ENCODE results near the gene TCEA3. TPM values are rescaled to one million over a fixed set of nuclear protein-coding genes. Genes with fewer than 3 reads are reported as not detected.

The TCEA3 gene
- total and polyA plus RNA-seq, 11 donors: 21.5 to 87.3 (median 55.9) TPM

DNA sequence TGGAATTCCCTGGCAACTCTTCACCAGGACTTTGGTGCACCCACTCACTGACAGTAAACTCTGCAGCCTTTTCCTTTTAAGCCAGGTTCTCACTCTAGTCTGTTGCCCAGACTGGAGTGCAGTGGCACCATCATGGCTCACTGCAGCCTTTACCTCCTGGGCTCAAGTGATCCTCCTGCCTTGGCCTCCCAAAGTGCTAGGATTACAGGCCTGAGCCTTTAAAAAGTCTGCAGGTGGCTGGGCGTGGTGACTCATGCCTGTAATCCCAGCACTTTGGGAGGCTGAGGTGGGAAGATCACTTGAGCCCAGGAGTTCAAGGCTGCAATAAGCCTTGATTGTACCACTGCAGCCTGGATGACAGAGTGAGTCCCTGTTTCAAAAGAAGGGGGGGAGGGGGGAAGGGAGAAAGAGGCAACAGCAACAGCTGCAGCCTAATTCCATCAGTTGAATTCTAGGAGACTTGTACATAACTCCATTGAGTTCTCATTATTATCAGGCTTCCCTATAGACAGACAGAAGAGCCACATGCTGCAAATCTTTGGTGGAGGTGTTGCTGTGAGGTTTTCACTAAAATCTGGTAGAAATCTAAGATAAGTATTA, 72.4 kb downstream of the TCEA3 start:
- Histone ChIP-seq H3K36me3 (peaks cover 0 to 2% (median 0%) of the 10 kb centered on the region in 9 donors), H3K4me3 (no peak overlapping the region), H3K9me3 (no peaks in the 10 kb centered on the region), H3K4me1 (peaks cover 0 to 7% (median 0%) of the 10 kb centered on the region in 12 donors), H3K27ac (no peak overlapping the region), H3K27me3 (no peaks in the 10 kb centered on the region)
- DNase-seq (no peak), ATAC-seq (no peak)
- 94 to 100% (median 96%) methylated on average over 1 of the region's 1 CpG; no CpG with 5 or more reads in 1 of the 4 donors for WGBS, 4 donors
- TF ChIP-seq, protein P1, sequence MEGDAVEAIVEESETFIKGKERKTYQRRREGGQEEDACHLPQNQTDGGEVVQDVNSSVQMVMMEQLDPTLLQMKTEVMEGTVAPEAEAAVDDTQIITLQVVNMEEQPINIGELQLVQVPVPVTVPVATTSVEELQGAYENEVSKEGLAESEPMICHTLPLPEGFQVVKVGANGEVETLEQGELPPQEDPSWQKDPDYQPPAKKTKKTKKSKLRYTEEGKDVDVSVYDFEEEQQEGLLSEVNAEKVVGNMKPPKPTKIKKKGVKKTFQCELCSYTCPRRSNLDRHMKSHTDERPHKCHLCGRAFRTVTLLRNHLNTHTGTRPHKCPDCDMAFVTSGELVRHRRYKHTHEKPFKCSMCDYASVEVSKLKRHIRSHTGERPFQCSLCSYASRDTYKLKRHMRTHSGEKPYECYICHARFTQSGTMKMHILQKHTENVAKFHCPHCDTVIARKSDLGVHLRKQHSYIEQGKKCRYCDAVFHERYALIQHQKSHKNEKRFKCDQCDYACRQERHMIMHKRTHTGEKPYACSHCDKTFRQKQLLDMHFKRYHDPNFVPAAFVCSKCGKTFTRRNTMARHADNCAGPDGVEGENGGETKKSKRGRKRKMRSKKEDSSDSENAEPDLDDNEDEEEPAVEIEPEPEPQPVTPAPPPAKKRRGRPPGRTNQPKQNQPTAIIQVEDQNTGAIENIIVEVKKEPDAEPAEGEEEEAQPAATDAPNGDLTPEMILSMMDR (IDR thresholded peaks at IDR 0.05): no peak
- TF ChIP-seq POLR2A (IDR thresholded peaks at IDR 0.05): no peak
- intact Hi-C loops (cut with DNase I): no loop called here

DNA sequence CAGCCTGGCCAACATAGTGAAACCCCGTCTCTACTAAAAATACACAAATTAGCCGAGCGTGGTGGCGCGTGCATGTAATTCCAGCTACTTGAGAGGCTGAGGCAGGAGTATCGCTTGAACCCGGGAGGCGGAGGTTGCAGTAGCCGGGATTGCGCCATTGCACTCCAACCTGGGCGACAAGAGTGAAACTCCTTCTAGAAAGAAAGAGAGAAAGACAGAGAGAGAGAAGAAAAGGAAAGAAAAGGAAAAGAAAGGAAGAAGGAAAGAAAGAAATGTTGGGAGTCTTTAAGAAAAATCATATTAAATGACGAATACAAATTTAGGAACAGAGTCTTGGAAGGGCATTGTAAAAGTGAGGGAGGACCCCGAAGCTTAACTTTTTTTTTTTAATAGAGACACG, 78.6 kb downstream of the TCEA3 start:
- Histone ChIP-seq H3K4me3 (no peak overlapping the region), H3K9me3 (no peaks in the 10 kb centered on the region), H3K36me3 (no peaks in the 10 kb centered on the region), H3K4me1 (peaks cover 0 to 33% (median 23%) of the 10 kb centered on the region in 12 donors), H3K27ac (peak overlapping the region in 1 of 12 donors; percentile 99), H3K27me3 (no peaks in the 10 kb centered on the region)
- intact Hi-C loops (cut with DNase I): loop anchor here in 8 of 10 donors (2.0 to 10.0 kb wide), 8 partner anchors 21 to 189 kb away; partner anchors contain the start of genes ASAP3 (in 2 of the 8), E2F2 (in 1 of the 8) and ZNF436 (in 1 of the 8)
- ATAC-seq (no peak), DNase-seq (no peak)
- TF ChIP-seq POLR2A (IDR thresholded peaks at IDR 0.05): no peak
- TF ChIP-seq, protein P1 (IDR thresholded peaks at IDR 0.05): no peak
- 96 to 98% (median 97%) methylated on average over 14 of the region's 14 CpGs for WGBS, 4 donors

DNA sequence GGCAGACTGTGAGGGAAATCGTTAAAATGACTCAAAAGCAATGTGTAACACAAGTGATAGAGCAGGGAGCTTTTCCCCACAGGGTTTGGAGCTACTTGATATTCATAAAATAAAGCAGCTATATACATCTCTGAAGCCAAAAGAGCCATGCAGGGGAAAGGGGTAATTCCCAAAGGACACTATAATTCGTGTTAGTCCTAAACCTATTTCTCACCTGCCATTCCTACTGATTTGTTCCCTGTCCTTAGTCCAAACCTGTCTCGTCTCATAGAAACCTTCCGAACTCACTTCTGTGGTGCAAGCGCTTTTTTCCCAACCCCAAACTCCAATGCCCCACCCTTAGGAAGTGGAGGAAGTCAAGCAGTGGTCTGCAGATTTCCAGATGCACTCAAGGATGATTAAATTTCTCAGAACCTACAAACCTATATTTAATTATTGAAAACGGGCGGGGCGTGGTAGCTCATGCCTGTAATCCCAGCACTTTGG, 79.5 kb downstream of the TCEA3 start:
- Histone ChIP-seq H3K4me1 (peaks cover 0 to 42% (median 31%) of the 10 kb centered on the region in 12 donors), H3K36me3 (no peaks in the 10 kb centered on the region), H3K27me3 (no peaks in the 10 kb centered on the region), H3K4me3 (peak overlapping the region; percentile 41 to 95 (median 89)), H3K27ac (peak overlapping the region; percentile 84 to 99 (median 94)), H3K9me3 (no peaks in the 10 kb centered on the region)
- WGBS, 4 donors: 21 to 27% (median 24%) methylated on average over 8 of the region's 8 CpGs
- TF ChIP-seq POLR2A (IDR thresholded peaks at IDR 0.05): no peak
- TF ChIP-seq, protein P1 (IDR thresholded peaks at IDR 0.05): no peak
- intact Hi-C loops (cut with DNase I): loop anchor here in 9 of 10 donors (1.0 to 10.0 kb wide), 14 partner anchors 22 to 190 kb away; partner anchors contain the start of genes ASAP3 (in 3 of the 9), ZNF436 (in 2 of the 9), E2F2 (in 1 of the 9) and TCEA3 (in 1 of the 9)
- ATAC-seq: no peak
- no peak for DNase-seq
